ENCODE results near the gene C22orf23. TPM values are rescaled to one million over a fixed set of nuclear protein-coding genes. Genes with fewer than 3 reads are reported as not detected.

Gene C22orf23
- total and polyA plus RNA-seq, 2 of the 13 experiments (the other 11 are each of a cell fraction or from before 2014, with no cell fraction given): 0.21 to 0.24 TPM

DNA sequence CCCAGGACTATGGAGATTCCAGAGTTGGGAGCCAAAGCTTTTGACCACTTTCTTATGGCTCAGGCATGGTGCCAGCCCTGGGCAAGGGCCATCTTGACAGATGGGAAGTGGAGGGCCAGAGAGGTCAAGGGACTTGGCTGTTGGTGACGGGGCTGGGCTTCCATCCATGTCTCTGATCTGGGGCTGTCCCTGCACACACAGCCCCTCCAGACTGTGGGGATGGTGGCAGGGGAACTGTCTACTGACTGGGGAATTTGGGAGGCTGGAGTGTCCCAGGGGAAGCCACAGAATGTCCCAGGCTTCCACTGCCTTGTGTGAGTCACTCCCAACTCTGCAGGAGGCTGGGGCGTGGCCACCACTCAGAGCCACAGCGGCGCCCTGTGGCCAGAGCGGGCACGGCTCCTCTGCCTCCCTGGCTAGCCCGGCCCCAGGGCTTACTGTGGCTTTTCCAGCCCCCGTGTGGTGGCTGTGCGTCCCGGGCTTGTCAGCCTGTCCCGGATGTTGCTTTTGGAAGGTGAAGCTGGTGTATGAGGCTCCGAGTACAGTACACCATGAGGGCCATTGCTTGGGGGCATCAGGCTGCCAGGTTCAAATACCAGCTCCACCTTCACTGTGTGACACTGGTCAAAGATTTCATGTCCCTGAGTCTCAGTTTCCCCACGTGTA lies 19.6 kb downstream of the C22orf23 start (continued):
- 0 out of 2 replicates have a peak, but pooled peaks have one; percentile 19 for TF ChIP-seq ZFP36L2 (CRISPR knock-in tag; IDR thresholded peaks at IDR 0.05)
- no peak for TF ChIP-seq ZNF607 (CRISPR knock-in tag; IDR thresholded peaks at IDR 0.05; ENCODE audit: borderline replicate concordance)
- TF ChIP-seq ZFY (CRISPR knock-in tag; IDR thresholded peaks at IDR 0.05): peak; percentile 49; the same call in 1 of the 2 replicates
- TF ChIP-seq HMG20B (CRISPR knock-in tag; conservative IDR thresholded peaks at IDR 0.05): no peak
- TF ChIP-seq HNRNPL (IDR thresholded peaks at IDR 0.05; ENCODE audit: low read depth, low read length): 0 out of 2 replicates have a peak, but pooled peaks have one; percentile 32
- peak; percentile 39; the same call in 1 of the 2 replicates for TF ChIP-seq ZSCAN12 (CRISPR knock-in tag; IDR thresholded peaks at IDR 0.05)
- peak; percentile 77; the same call in 1 of the 2 replicates for TF ChIP-seq NFKB2 (CRISPR knock-in tag; IDR thresholded peaks at IDR 0.05; ENCODE audit: borderline replicate concordance)
- TF ChIP-seq TCF12 (IDR thresholded peaks at IDR 0.05): no peak
- peak; percentile 29; the same call in 1 of the 2 replicates for TF ChIP-seq TCF12 (CRISPR knock-in tag; IDR thresholded peaks at IDR 0.05)
- no peak for TF ChIP-seq ATM (IDR thresholded peaks at IDR 0.05; ENCODE audit: borderline replicate concordance)
- TF ChIP-seq ELK4 (CRISPR knock-in tag; IDR thresholded peaks at IDR 0.05; ENCODE audit: borderline replicate concordance): no peak
- peak; percentile 34; the same call in 1 of the 2 replicates for TF ChIP-seq TFDP1 (CRISPR knock-in tag; IDR thresholded peaks at IDR 0.05; ENCODE audit: borderline replicate concordance)
- TF ChIP-seq FOSL1 (CRISPR knock-in tag; IDR thresholded peaks at IDR 0.05; ENCODE audit: borderline replicate concordance): peak; percentile 52
- TF ChIP-seq ADNP (CRISPR knock-in tag; IDR thresholded peaks at IDR 0.05): no peak
- TF ChIP-seq ZNF883 (CRISPR knock-in tag; IDR thresholded peaks at IDR 0.05; ENCODE audit: not compliant biosample characterization): peak; percentile 59
- peak; percentile 57; the same call in 1 of the 2 replicates for TF ChIP-seq ZNF747 (CRISPR knock-in tag; IDR thresholded peaks at IDR 0.05; ENCODE audit: borderline replicate concordance)
- TF ChIP-seq MEF2D (CRISPR knock-in tag; IDR thresholded peaks at IDR 0.05): peak; percentile 47; the same call in 1 of the 2 replicates
- TF ChIP-seq SCMH1 (CRISPR knock-in tag; IDR thresholded peaks at IDR 0.05; ENCODE audit: borderline replicate concordance): no peak
- no peak for TF ChIP-seq ZNF512B (CRISPR knock-in tag; IDR thresholded peaks at IDR 0.05; ENCODE audit: borderline replicate concordance)
- no peak for TF ChIP-seq MATR3 (CRISPR knock-in tag; IDR thresholded peaks at IDR 0.05)
- TF ChIP-seq DNMT3B (CRISPR knock-in tag; conservative IDR thresholded peaks at IDR 0.05): no peak
- no peak; the same call in 1 of the 2 replicates for TF ChIP-seq ZNF280B (CRISPR knock-in tag; IDR thresholded peaks at IDR 0.05; ENCODE audit: borderline replicate concordance)
- 0 out of 2 replicates have a peak, but pooled peaks have one; percentile 62 for TF ChIP-seq NCOA1 (CRISPR knock-in tag; IDR thresholded peaks at IDR 0.05)
- TF ChIP-seq MZF1 (CRISPR knock-in tag; IDR thresholded peaks at IDR 0.05; ENCODE audit: borderline replicate concordance): peak; percentile 17; the same call in 1 of the 2 replicates

Measured in HepG2 (cell line).